Measurements from ENCODE around the gene ETV7.

- TF ChIP-seq, protein P1, sequence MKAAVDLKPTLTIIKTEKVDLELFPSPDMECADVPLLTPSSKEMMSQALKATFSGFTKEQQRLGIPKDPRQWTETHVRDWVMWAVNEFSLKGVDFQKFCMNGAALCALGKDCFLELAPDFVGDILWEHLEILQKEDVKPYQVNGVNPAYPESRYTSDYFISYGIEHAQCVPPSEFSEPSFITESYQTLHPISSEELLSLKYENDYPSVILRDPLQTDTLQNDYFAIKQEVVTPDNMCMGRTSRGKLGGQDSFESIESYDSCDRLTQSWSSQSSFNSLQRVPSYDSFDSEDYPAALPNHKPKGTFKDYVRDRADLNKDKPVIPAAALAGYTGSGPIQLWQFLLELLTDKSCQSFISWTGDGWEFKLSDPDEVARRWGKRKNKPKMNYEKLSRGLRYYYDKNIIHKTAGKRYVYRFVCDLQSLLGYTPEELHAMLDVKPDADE (IDR thresholded peaks at IDR 0.05) = no peak
- TF ChIP-seq, protein P2, sequence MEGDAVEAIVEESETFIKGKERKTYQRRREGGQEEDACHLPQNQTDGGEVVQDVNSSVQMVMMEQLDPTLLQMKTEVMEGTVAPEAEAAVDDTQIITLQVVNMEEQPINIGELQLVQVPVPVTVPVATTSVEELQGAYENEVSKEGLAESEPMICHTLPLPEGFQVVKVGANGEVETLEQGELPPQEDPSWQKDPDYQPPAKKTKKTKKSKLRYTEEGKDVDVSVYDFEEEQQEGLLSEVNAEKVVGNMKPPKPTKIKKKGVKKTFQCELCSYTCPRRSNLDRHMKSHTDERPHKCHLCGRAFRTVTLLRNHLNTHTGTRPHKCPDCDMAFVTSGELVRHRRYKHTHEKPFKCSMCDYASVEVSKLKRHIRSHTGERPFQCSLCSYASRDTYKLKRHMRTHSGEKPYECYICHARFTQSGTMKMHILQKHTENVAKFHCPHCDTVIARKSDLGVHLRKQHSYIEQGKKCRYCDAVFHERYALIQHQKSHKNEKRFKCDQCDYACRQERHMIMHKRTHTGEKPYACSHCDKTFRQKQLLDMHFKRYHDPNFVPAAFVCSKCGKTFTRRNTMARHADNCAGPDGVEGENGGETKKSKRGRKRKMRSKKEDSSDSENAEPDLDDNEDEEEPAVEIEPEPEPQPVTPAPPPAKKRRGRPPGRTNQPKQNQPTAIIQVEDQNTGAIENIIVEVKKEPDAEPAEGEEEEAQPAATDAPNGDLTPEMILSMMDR (conservative IDR thresholded peaks at IDR 0.05; ENCODE audit: low read depth in 2 of 2) = no peak
- TF ChIP-seq POLR2AphosphoS5 (IDR thresholded peaks at IDR 0.05; ENCODE audit: low read depth) (no peak), EZH2 (IDR thresholded peaks at IDR 0.05; ENCODE audit: low read depth, unreplicated experiment) (no peak), EZH2phosphoT487 (IDR thresholded peaks at IDR 0.05; ENCODE audit: unreplicated experiment) (no peak), JUNB (IDR thresholded peaks at IDR 0.05; ENCODE audit: unreplicated experiment) (no peak), REST (IDR thresholded peaks at IDR 0.05; ENCODE audit: unreplicated experiment) (no peak), CREB1 (CRISPR knock-in tag; IDR thresholded peaks at IDR 0.05; ENCODE audit: low read depth) (no peak), ZNF114 (CRISPR knock-in tag; IDR thresholded peaks at IDR 0.05) (no peak), NANOG (IDR thresholded peaks at IDR 0.05; ENCODE audit: borderline replicate concordance) (no peak), STAT1 (IDR thresholded peaks at IDR 0.05; ENCODE audit: unreplicated experiment) (no peak), ZNF331 (CRISPR knock-in tag; IDR thresholded peaks at IDR 0.05; ENCODE audit: low read depth) (no peak)
- TF ChIP-seq, protein P3, sequence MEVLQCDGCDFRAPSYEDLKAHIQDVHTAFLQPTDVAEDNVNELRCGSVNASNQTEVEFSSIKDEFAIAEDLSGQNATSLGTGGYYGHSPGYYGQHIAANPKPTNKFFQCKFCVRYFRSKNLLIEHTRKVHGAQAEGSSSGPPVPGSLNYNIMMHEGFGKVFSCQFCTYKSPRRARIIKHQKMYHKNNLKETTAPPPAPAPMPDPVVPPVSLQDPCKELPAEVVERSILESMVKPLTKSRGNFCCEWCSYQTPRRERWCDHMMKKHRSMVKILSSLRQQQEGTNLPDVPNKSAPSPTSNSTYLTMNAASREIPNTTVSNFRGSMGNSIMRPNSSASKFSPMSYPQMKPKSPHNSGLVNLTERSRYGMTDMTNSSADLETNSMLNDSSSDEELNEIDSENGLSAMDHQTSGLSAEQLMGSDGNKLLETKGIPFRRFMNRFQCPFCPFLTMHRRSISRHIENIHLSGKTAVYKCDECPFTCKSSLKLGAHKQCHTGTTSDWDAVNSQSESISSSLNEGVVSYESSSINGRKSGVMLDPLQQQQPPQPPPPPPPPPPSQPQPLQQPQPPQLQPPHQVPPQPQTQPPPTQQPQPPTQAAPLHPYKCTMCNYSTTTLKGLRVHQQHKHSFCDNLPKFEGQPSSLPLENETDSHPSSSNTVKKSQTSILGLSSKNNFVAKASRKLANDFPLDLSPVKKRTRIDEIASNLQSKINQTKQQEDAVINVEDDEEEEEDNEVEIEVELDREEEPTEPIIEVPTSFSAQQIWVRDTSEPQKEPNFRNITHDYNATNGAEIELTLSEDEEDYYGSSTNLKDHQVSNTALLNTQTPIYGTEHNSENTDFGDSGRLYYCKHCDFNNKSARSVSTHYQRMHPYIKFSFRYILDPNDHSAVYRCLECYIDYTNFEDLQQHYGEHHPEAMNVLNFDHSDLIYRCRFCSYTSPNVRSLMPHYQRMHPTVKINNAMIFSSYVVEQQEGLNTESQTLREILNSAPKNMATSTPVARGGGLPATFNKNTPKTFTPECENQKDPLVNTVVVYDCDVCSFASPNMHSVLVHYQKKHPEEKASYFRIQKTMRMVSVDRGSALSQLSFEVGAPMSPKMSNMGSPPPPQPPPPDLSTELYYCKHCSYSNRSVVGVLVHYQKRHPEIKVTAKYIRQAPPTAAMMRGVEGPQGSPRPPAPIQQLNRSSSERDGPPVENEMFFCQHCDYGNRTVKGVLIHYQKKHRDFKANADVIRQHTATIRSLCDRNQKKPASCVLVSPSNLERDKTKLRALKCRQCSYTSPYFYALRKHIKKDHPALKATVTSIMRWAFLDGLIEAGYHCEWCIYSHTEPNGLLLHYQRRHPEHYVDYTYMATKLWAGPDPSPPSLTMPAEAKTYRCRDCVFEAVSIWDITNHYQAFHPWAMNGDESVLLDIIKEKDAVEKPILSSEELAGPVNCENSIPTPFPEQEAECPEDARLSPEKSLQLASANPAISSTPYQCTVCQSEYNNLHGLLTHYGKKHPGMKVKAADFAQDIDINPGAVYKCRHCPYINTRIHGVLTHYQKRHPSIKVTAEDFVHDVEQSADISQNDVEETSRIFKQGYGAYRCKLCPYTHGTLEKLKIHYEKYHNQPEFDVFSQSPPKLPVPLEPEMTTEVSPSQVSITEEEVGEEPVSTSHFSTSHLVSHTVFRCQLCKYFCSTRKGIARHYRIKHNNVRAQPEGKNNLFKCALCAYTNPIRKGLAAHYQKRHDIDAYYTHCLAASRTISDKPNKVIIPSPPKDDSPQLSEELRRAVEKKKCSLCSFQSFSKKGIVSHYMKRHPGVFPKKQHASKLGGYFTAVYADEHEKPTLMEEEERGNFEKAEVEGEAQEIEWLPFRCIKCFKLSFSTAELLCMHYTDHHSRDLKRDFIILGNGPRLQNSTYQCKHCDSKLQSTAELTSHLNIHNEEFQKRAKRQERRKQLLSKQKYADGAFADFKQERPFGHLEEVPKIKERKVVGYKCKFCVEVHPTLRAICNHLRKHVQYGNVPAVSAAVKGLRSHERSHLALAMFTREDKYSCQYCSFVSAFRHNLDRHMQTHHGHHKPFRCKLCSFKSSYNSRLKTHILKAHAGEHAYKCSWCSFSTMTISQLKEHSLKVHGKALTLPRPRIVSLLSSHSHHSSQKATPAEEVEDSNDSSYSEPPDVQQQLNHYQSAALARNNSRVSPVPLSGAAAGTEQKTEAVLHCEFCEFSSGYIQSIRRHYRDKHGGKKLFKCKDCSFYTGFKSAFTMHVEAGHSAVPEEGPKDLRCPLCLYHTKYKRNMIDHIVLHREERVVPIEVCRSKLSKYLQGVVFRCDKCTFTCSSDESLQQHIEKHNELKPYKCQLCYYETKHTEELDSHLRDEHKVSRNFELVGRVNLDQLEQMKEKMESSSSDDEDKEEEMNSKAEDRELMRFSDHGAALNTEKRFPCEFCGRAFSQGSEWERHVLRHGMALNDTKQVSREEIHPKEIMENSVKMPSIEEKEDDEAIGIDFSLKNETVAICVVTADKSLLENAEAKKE (CRISPR knock-in tag; IDR thresholded peaks at IDR 0.05) = no peak
These were observed 31.1 kb upstream of the ETV7 start for GRCh38 chr6:36418558-36418957.
